ENCODE data around the gene IGFN1. TPM values are rescaled to one million over a fixed set of nuclear protein-coding genes. Genes with fewer than 3 reads are reported as not detected.

IGFN1 gene
- total RNA-seq, 1 donor from 2014 or later: 1.6 TPM

DNA sequence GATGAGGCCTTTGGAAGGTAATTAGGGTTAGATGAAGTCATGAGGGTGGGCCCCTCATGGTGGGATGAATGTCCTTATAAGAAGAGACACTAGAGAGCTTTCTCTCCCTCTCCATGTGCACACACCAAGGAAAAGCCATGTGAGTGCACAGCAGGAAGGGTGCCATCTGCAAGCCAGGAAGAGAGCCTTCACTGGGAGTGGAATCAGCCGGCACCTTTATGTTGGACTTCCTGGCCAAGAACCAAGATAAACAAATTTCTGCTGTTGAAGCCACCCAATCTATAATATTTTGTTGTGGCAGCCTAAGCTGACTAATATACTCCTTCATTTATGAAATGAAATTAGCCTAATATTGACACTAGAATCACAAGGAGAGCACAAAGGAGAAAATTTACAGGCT, 54.5 kb downstream of the IGFN1 start:
- Mint-ChIP-seq H3K36me3 (no peaks in the 10 kb centered on the region), H3K9me3 (peaks cover 12% of the 10 kb centered on the region), H3K27me3 (ENCODE audit: low read depth) (peaks cover 41% of the 10 kb centered on the region), H3K4me3 (no peak overlapping the region), H3K27ac (no peak overlapping the region), H3K4me1 (peaks cover 6% of the 10 kb centered on the region)
- no peak for TF ChIP-seq CTCF (IDR thresholded peaks at IDR 0.05; ENCODE audit: unreplicated experiment)
- no peak for DNase-seq (ENCODE audit: low spot score in 2 of 2, unreplicated experiment in 2 of 2)

DNA sequence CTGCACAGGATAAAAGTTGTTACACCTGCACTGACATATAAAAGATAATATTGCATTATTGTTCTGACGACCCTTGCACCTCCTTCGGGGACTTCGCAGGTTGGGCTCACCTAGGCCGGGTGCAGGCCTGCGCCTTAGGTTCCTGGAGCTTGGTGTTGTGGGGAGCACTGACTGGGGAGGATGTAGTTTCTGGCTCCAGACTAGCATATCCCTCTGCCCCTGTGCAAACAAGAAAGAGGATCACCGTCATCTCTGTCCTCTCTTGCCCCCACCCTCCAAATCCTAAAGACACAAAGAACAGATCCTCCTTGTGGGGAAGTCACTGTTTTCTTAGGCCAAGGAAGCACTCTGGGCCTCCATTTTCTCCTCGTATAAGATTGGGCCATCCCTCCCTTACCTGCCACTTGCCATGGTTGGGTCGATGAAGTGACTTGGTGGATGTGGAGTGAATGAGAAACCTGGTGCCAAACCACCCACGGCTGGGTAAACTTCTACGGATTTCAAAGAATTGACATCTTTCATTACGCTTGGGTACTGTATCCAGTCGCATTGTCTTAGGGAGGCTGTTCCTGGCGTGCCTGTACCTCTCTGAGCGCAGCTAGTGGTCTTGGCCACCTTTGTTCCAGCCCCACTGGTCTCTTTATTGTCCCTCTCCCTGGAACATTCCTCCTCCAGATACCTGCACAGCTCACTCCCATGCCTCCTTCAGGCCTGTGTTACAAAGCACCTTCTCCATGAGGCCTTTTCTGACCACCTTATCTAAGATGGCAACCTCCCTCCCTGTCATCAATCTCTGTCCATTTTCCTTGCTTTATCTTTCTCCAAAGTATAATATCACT, 58.3 kb downstream of the IGFN1 start:
- no peak for TF ChIP-seq CTCF (IDR thresholded peaks at IDR 0.05; ENCODE audit: unreplicated experiment)
- Mint-ChIP-seq H3K27ac (no peak overlapping the region), H3K9me3 (peaks cover 5% of the 10 kb centered on the region), H3K36me3 (no peaks in the 10 kb centered on the region), H3K4me3 (no peak overlapping the region), H3K27me3 (ENCODE audit: low read depth) (peaks cover 18% of the 10 kb centered on the region), H3K4me1 (peaks cover 6% of the 10 kb centered on the region)
- no peak for DNase-seq (ENCODE audit: low spot score in 2 of 2, unreplicated experiment in 2 of 2)

GRCh38 chr1:201250326-201251011, 59.8 kb downstream of the IGFN1 start:
- peaks cover under 1% of the 10 kb centered on the region for H3K4me1 Mint-ChIP-seq
- no peak overlapping the region for H3K4me3 Mint-ChIP-seq
- no peak overlapping the region for H3K27ac Mint-ChIP-seq
- H3K27me3 Mint-ChIP-seq (ENCODE audit: low read depth): peaks cover 7% of the 10 kb centered on the region
- no peaks in the 10 kb centered on the region for H3K36me3 Mint-ChIP-seq
- DNase-seq (ENCODE audit: low spot score in 2 of 2, unreplicated experiment in 2 of 2): peak in 1 of 2 experiments; percentile 36
- TF ChIP-seq CTCF (IDR thresholded peaks at IDR 0.05; ENCODE audit: unreplicated experiment): no peak
- peaks cover 5% of the 10 kb centered on the region for H3K9me3 Mint-ChIP-seq

DNA sequence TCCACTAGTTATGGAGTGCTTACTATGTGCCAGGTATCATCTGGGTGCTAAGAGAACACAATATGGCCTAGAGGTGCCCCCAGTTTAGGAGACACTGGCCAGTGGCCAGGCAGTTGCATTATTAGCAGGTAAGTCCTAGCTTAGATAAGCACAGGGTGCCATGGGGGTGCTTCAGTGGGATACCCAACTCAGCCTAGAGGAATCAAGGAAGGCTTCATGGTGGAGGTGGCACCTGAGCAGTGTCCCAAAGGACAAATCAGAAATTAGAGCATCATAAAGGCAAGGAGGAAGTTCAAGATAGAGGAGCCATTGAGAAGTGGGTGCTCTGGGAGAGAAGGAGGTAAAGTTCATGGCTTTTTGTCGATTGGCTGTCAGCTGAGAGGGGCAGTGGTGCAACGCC, 60.8 kb downstream of the IGFN1 start:
- H3K36me3 Mint-ChIP-seq: no peaks in the 10 kb centered on the region
- H3K9me3 Mint-ChIP-seq: peaks cover 3% of the 10 kb centered on the region
- H3K27ac Mint-ChIP-seq: no peak overlapping the region
- no peak overlapping the region for H3K4me3 Mint-ChIP-seq
- peak in 1 of 2 experiments; percentile 32 for DNase-seq (ENCODE audit: low spot score in 2 of 2, unreplicated experiment in 2 of 2)
- H3K4me1 Mint-ChIP-seq: no peaks in the 10 kb centered on the region
- H3K27me3 Mint-ChIP-seq (ENCODE audit: low read depth): peaks cover 1% of the 10 kb centered on the region
- no peak for TF ChIP-seq CTCF (IDR thresholded peaks at IDR 0.05; ENCODE audit: unreplicated experiment)

- Mint-ChIP-seq H3K4me3 (no peak overlapping the region), H3K9me3 (no peaks in the 10 kb centered on the region), H3K36me3 (no peaks in the 10 kb centered on the region), H3K4me1 (no peaks in the 10 kb centered on the region), H3K27me3 (ENCODE audit: low read depth) (no peaks in the 10 kb centered on the region), H3K27ac (no peak overlapping the region)
- no peak for TF ChIP-seq CTCF (IDR thresholded peaks at IDR 0.05; ENCODE audit: unreplicated experiment)
- peak in 1 of 2 experiments; percentile 19 for DNase-seq (ENCODE audit: low spot score in 2 of 2, unreplicated experiment in 2 of 2)
Observed at GRCh38 chr1:201251851-201252430, 61.3 kb downstream of the IGFN1 start.

Measured in mesothelial cell of epicardium (in vitro differentiated cells).